Esophagus (tissue), 2 donors: ENCODE results near the gene CSNK1G1. TPM values are rescaled to one million over a fixed set of nuclear protein-coding genes. Genes with fewer than 3 reads are reported as not detected.
"Not testable (repeated sequence)": the region's sequence is repeated elsewhere in the genome, so short reads cannot be mapped to it uniquely, and the experiment has no call there.

Experiments
- H3K27ac ChIP-seq, 2 donors: one replicate each; pipeline ENCODE4 v1.5.1; 2013; ENCODE audit warnings: low read depth in 2 of 2, mild to moderate bottlenecking in 2 of 2, inconsistent platforms in 1 of 2, low read length in 1 of 2, moderate library complexity in 1 of 2
- H3K27me3 ChIP-seq, 2 donors: one replicate each; pipeline ENCODE4 v1.6.1; 2013; ENCODE audit warnings: low read length in 2 of 2, control low read depth in 1 of 2, mild to moderate bottlenecking in 1 of 2; ENCODE audit not compliant: insufficient read depth in 2 of 2, control insufficient read depth in 1 of 2
- H3K36me3 ChIP-seq, 2 donors: one replicate each; pipeline ENCODE4 v1.6.1; 2013; ENCODE audit warnings: low read length in 1 of 2; ENCODE audit not compliant: control insufficient read depth in 2 of 2, insufficient read depth in 2 of 2
- H3K4me1 ChIP-seq, 2 donors: one replicate each; pipeline ENCODE4 v1.6.1; 2013; ENCODE audit warnings: low read length in 1 of 2; ENCODE audit not compliant: control insufficient read depth in 2 of 2, insufficient read depth in 2 of 2
- H3K4me3 ChIP-seq, 2 donors: one replicate each; pipeline ENCODE4 v1.5.1; 2013; ENCODE audit warnings: low read length in 2 of 2, mild to moderate bottlenecking in 2 of 2, low read depth in 1 of 2, moderate library complexity in 1 of 2
- H3K9me3 ChIP-seq, 2 donors: one replicate each; pipeline ENCODE4 v1.6.1; 2013; ENCODE audit warnings: mild to moderate bottlenecking in 2 of 2, low read depth in 1 of 2, low read length in 1 of 2, moderate library complexity in 1 of 2; ENCODE audit not compliant: control insufficient read depth in 2 of 2, insufficient read depth in 1 of 2
- WGBS, 2 donors: extraction: QIAGEN DNeasy Blood & Tissue Kit; methylation state at CpG; one replicate each; pipeline ENCODE4 v1.1.7; 2013; 5-methylcytosine and 5-hydroxymethylcytosine counted together
- polyA plus RNA-seq, 2 donors: library from polyadenylated mRNA; stranded (reverse); fragments of 200-250 nt; gene quantifications; one replicate each; pipeline ENCODE4 v1.2.3, GENCODE V29; 2013
- donor health status: healthy with polysubstance abuse.
- donor health status: Bipolar disorder and iron deficiency.

CSNK1G1 gene
- polyA plus RNA-seq, 2 donors, result 3.8 to 4.6 TPM

DNA sequence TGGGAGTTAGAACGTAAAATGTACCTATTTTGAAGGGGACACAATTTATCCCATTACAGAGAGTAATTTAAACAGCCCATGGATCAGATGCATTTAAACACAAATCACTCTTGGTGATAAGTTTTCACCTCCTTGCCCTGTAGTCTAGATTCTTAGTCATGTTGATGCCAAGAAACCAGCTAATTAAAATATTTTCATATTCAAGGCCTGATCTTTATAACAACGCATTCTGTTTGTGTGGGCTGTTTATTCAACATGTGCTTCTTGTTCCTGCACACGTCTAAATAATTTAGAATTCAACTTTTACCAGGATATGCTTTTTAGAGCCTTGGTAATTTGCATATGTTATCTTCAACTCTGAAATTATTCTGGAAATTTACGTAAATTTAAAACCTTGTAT is 234.4 kb downstream of the CSNK1G1 start:
- Histone ChIP-seq H3K27ac (no peak overlapping the region), H3K9me3 (no peaks in the 10 kb centered on the region), H3K27me3 (no peaks in the 10 kb centered on the region), H3K4me1 (no peaks in the 10 kb centered on the region), H3K36me3 (peaks cover 10 to 20% of the 10 kb centered on the region in 2 donors), H3K4me3 (no peak overlapping the region)
- 86 to 87% methylated on average over 4 of the region's 4 CpGs for WGBS, 2 donors

DNA sequence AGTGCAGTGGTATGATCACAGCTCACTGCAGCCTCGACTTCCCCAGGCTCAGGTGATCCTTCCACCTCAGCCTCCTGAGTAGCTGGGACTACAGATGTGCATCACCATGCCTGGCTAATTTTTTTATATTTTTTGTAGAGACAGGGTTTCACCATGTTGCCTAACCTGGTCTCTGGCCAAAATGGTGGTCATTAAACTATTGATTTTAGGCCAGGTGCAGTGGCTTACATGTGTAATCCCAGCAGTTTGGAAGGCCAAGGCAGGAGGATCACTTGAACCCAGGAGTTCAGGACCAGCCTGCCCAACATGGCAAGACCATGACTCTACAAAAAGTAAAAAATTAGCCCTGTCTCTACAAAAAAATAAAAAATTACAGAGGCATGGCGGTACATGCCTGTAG is 235.7 kb downstream of the CSNK1G1 start:
- not testable (repeated sequence) for H3K27me3 ChIP-seq, H3K9me3 ChIP-seq, H3K4me1 ChIP-seq, H3K4me3 ChIP-seq, H3K27ac ChIP-seq
- peaks cover 10 to 24% of the 10 kb centered on the region in 2 donors for H3K36me3 ChIP-seq
- 93 to 95% methylated on average over 2 of the region's 2 CpGs for WGBS, 2 donors

DNA sequence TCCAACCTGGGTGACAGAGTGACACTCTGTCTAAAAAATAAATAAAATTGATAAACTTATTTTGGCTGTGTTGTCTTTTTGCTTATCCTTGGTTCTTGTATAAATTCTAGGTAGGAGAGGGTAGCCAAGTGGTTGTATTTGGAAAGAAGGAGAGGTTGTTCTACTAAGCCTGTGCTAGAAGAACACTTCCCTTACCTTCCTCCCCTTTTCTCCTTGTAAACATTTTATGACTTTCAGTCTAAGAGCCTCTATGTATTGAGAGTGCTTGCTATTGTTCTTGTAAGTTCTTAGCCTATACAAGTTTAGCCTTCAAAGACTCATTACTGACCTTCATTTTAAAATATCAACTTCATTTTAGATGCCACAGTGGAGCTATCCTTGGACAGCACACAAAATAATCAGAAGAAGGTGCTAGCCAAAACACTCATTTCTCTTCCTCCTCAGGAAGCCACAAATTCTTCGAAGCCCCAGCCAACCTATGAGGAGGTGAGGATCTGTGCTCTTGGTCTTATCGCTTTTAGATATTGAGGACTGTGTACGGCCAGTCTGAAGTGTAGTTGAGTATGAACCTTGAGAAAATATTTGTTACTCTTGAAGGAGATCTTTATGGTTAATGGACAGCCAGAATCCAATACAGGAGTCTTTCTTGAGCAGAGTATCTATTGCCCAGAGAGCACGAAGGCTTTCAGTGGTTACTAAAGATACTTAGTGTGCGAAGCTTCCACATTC is 238.1 kb downstream of the CSNK1G1 start:
- H3K9me3 ChIP-seq, result no peaks in the 10 kb centered on the region
- no peaks in the 10 kb centered on the region for H3K4me1 ChIP-seq
- H3K4me3 ChIP-seq, result no peak overlapping the region
- WGBS, 2 donors, result 91 to 94% methylated on average over 5 of the region's 5 CpGs
- peaks cover 13 to 22% of the 10 kb centered on the region in 2 donors for H3K36me3 ChIP-seq
- H3K27me3 ChIP-seq, result no peaks in the 10 kb centered on the region
- no peak overlapping the region for H3K27ac ChIP-seq

Other genes with a start within 250 kb of the CSNK1G1 start
- 1 to 10 TPM in 1 of 2 donors, under 1 TPM in 1; 0.72 to 1.1 TPM for gene SNX22, start 204.4 kb downstream of the CSNK1G1 start, polyA plus RNA-seq
- gene PPIB, start 193.2 kb downstream of the CSNK1G1 start, polyA plus RNA-seq, result 100 to 1,000 TPM; 392 to 441 TPM
- gene PCLAF, start 25.3 kb upstream of the CSNK1G1 start, polyA plus RNA-seq, result 10 to 100 TPM; 50.6 to 54.4 TPM
- 10 to 100 TPM; 14.7 to 19.2 TPM for gene TRIP4, start 31.7 kb upstream of the CSNK1G1 start, polyA plus RNA-seq
- 1 to 10 TPM; 3.5 to 4.1 TPM for gene ZNF609, start 104.4 kb upstream of the CSNK1G1 start, polyA plus RNA-seq